MM.1S (cell line): ENCODE results near the gene ICA1L.

Experiments used
- DNase-seq: peaks from one replicate; pipeline ENCODE4 v3.0.0-alpha.2; 2015
- H2AFZ ChIP-seq: fragments of 300-600 bp; sonication (generic); 2 replicates; pipeline ENCODE4 v1.6.0; 2016; ENCODE audit warnings: antibody characterized with exemption, low read length
- H3F3A ChIP-seq: fragments of 300-600 bp; sonication (generic); 2 replicates; pipeline ENCODE4 v1.6.1; 2016; ENCODE audit warnings: mild to moderate bottlenecking, antibody characterized with exemption, low read length, moderate library complexity, mixed read lengths; ENCODE audit not compliant: insufficient read depth
- H3K27ac ChIP-seq: fragments of 300-600 bp; sonication (generic); 2 replicates; pipeline ENCODE4 v1.5.1; 2016; ENCODE audit warnings: mild to moderate bottlenecking, low read length
- H3K27me3 ChIP-seq: fragments of 300-600 bp; sonication (generic); replicated peaks from 2 replicates; pipeline ENCODE4 v1.6.0; 2016; ENCODE audit warnings: low read length; ENCODE audit not compliant: insufficient read depth
- H3K36me3 ChIP-seq: fragments of 300-600 bp; sonication (generic); replicated peaks from 2 replicates; pipeline ENCODE4 v1.6.1; 2016; ENCODE audit warnings: mild to moderate bottlenecking, low read length, mixed read lengths; ENCODE audit not compliant: insufficient read depth
- H3K4me1 ChIP-seq: fragments of 300-600 bp; sonication (generic); 2 replicates; pipeline ENCODE4 v1.6.1; 2016; ENCODE audit warnings: low read length, mixed read lengths
- H3K4me2 ChIP-seq: fragments of 300-600 bp; sonication (generic); 2 replicates; pipeline ENCODE4 v1.6.0; 2016; ENCODE audit warnings: low read depth, low read length
- H3K4me3 ChIP-seq: fragments of 300-600 bp; sonication (generic); 2 replicates; pipeline ENCODE4 v1.5.1; 2016; ENCODE audit warnings: low read length, mixed read lengths
- H3K79me2 ChIP-seq: fragments of 300-600 bp; sonication (generic); 2 replicates; pipeline ENCODE4 v1.6.1; 2016; ENCODE audit warnings: mixed run types, low read length, mixed read lengths
- H3K9ac ChIP-seq: fragments of 300-600 bp; sonication (generic); 2 replicates; pipeline ENCODE4 v1.6.1; 2016; ENCODE audit warnings: low read length, mixed read lengths
- H3K9me2 ChIP-seq: fragments of 300-600 bp; sonication (generic); replicated peaks from 2 replicates; pipeline ENCODE4 v1.6.1; 2016; ENCODE audit warnings: mild to moderate bottlenecking, low read length, mixed read lengths; ENCODE audit not compliant: insufficient read depth
- H3K9me3 ChIP-seq: fragments of 300-600 bp; sonication (generic); replicated peaks from 2 replicates; pipeline ENCODE4 v1.6.1; 2016; ENCODE audit warnings: mild to moderate bottlenecking, low read length, mixed read lengths; ENCODE audit not compliant: insufficient read depth
- H4K20me1 ChIP-seq: fragments of 300-600 bp; sonication (generic); 2 replicates; pipeline ENCODE4 v1.6.1; 2016; ENCODE audit warnings: mild to moderate bottlenecking, low read length, moderate library complexity, mixed read lengths; ENCODE audit not compliant: insufficient read depth
- EZH2 ChIP-seq: fragments of 300-600 bp; sonication (generic); optimal IDR thresholded peaks from 2 replicates; pipeline ENCODE3; 2017; ENCODE audit warnings: low read depth, mild to moderate bottlenecking, antibody characterized with exemption, low read length, mixed read lengths
- EZH2phosphoT487 ChIP-seq: fragments of 300-600 bp; sonication (generic); IDR thresholded peaks from 2 replicates; pipeline ENCODE4 v1.6.1; 2018; ENCODE audit warnings: antibody characterized with exemption, low read length
- TF ChIP-seq, protein P1 (sequence below): fragments of 300-600 bp; sonication (generic); IDR thresholded peaks from 2 replicates; pipeline ENCODE4 v1.5.1; 2016; ENCODE audit warnings: antibody characterized with exemption, low read length, mixed read lengths

ICA1L gene

DNA sequence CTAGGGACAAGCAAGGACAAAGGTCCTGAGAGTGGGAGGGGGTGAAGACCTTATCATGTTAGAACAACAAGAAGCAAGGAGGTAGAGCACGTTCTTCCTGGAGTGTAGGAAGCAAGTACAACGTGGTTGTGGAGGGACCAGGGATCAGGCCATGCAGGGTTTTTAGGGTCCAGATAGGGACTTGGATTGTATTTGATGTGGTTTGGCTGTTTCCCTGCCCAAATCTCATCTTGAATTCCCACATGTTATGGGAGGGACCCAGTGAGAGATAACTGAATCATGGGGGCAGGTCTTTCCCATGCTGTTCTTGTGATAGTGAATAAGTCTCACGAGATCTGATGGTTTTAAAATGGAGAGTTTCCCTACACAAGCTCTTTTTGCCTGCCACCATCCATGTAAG lies 53.2 kb downstream of the ICA1L start:
- no peaks in the 10 kb centered on the region for H3K79me2 ChIP-seq
- no peaks in the 10 kb centered on the region for H4K20me1 ChIP-seq
- DNase-seq: no peak
- no peaks in the 10 kb centered on the region for H3K9me3 ChIP-seq
- no peaks in the 10 kb centered on the region for H3F3A ChIP-seq
- TF ChIP-seq, protein P1, sequence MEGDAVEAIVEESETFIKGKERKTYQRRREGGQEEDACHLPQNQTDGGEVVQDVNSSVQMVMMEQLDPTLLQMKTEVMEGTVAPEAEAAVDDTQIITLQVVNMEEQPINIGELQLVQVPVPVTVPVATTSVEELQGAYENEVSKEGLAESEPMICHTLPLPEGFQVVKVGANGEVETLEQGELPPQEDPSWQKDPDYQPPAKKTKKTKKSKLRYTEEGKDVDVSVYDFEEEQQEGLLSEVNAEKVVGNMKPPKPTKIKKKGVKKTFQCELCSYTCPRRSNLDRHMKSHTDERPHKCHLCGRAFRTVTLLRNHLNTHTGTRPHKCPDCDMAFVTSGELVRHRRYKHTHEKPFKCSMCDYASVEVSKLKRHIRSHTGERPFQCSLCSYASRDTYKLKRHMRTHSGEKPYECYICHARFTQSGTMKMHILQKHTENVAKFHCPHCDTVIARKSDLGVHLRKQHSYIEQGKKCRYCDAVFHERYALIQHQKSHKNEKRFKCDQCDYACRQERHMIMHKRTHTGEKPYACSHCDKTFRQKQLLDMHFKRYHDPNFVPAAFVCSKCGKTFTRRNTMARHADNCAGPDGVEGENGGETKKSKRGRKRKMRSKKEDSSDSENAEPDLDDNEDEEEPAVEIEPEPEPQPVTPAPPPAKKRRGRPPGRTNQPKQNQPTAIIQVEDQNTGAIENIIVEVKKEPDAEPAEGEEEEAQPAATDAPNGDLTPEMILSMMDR: no peak
- TF ChIP-seq EZH2phosphoT487: no peak
- TF ChIP-seq EZH2: no peak
- no peak overlapping the region for H3K27ac ChIP-seq
- H3K36me3 ChIP-seq: no peaks in the 10 kb centered on the region
- H3K4me3 ChIP-seq: no peak overlapping the region
- no peak overlapping the region for H3K4me2 ChIP-seq
- H3K9ac ChIP-seq: no peak overlapping the region
- H3K4me1 ChIP-seq: 0 out of 2 replicates have a peak, but pooled peaks cover 4% of the 10 kb centered on the region
- H2AFZ ChIP-seq: no peak overlapping the region
- H3K27me3 ChIP-seq: no peaks in the 10 kb centered on the region
- no peaks in the 10 kb centered on the region for H3K9me2 ChIP-seq

DNA sequence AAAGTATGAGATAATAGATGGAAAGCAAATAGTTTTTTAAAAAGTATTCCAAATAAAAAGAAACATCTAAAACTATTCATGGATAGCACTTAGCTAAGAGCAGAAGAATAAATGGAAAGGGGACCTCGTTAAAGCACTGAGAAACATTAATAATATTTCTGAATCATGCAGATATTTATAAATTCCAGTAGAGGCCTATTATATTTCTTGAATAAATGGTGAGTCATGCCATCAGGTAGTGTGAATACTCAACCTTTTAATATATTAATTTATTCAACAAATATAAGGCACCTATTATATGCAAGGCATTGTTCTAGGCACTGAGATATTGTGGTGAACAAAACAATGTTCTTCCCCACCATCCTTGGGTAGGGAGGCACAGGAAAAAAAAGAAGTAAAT lies 53.8 kb downstream of the ICA1L start:
- no peak for DNase-seq
- no peaks in the 10 kb centered on the region for H3K9me2 ChIP-seq

DNA sequence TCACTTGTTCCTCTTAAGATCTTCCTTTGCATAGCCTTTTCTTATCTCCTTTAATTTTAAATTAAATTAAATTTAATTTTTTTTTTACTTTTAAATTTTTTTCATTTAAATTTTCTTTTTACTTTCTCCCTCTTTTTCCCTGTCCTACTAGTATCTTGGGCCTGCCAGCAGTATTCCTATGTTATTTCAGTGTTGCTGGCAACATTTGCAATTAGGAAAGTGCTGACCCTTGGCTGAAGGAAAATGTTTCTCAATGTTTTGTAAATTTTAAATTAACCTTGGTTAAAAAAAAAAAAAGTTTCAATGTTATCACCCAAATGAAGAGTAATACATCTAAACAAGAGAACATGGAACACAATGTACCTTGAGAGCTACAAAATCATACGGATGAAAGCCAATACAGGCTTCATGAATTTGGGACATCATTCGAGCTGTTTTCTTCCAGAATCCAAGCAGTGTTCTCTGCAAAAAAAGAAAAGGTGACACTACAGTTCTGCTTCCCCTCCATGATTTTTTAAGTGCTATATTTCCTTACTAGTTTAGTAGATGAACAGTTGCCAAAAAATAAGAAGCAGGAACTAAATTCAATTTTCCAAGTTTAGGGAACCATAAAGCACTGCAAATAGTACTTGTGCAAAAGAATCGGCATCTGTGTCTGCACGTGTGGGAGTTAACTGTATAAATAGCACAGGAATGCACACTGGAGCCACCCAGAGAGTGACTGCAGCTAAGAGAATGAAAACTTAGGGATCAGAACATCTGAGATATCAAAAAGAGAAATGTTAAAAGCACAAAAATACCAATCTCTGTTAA lies 55.8 kb downstream of the ICA1L start:
- no peak for TF ChIP-seq EZH2phosphoT487
- TF ChIP-seq EZH2: no peak
- TF ChIP-seq, protein P1: no peak
- no peak overlapping the region for H3K27ac ChIP-seq
- no peaks in the 10 kb centered on the region for H3K79me2 ChIP-seq
- no peak for DNase-seq
- H3K9ac ChIP-seq: no peak overlapping the region
- H2AFZ ChIP-seq: no peak overlapping the region
- H3K4me1 ChIP-seq: no peaks in the 10 kb centered on the region
- no peaks in the 10 kb centered on the region for H3F3A ChIP-seq
- H4K20me1 ChIP-seq: no peaks in the 10 kb centered on the region
- no peaks in the 10 kb centered on the region for H3K9me3 ChIP-seq
- H3K4me3 ChIP-seq: no peak overlapping the region
- no peaks in the 10 kb centered on the region for H3K36me3 ChIP-seq
- no peaks in the 10 kb centered on the region for H3K27me3 ChIP-seq
- H3K9me2 ChIP-seq: no peaks in the 10 kb centered on the region
- H3K4me2 ChIP-seq: no peak overlapping the region

More for the DNA sequence above, 53.8 kb downstream of the ICA1L start:
- H3K9me3 ChIP-seq: no peaks in the 10 kb centered on the region
- no peaks in the 10 kb centered on the region for H3K36me3 ChIP-seq
- no peaks in the 10 kb centered on the region for H4K20me1 ChIP-seq
- no peak overlapping the region for H3K4me2 ChIP-seq
- H3K79me2 ChIP-seq: no peaks in the 10 kb centered on the region
- TF ChIP-seq EZH2 (no peak), EZH2phosphoT487 (no peak)
- TF ChIP-seq, protein P1: no peak
- no peaks in the 10 kb centered on the region for H3F3A ChIP-seq
- H3K4me1 ChIP-seq: 0 out of 2 replicates have a peak, but pooled peaks cover 4% of the 10 kb centered on the region
- no peaks in the 10 kb centered on the region for H3K27me3 ChIP-seq
- no peak overlapping the region for H3K9ac ChIP-seq
- no peak overlapping the region for H3K4me3 ChIP-seq
- H2AFZ ChIP-seq: no peak overlapping the region
- no peak overlapping the region for H3K27ac ChIP-seq
